Kidney capillary endothelial cell (primary cell): ENCODE measurements around the gene KAZALD1.
A peak's percentile ranks its signal among the peaks of the same experiment; 100 is the strongest.

Experiments
- DNase-seq: peaks from one replicate; pipeline ENCODE4 v3.0.0-alpha.2; 2018; ENCODE audit warnings: low spot score

KAZALD1 gene

GRCh38 chr10:101067356-101068083 lies 5.7 kb downstream of the KAZALD1 start:
- peak; percentile 83 for DNase-seq

GRCh38 chr10:101069441-101069840 lies 7.7 kb downstream of the KAZALD1 start:
- no peak for DNase-seq

DNA sequence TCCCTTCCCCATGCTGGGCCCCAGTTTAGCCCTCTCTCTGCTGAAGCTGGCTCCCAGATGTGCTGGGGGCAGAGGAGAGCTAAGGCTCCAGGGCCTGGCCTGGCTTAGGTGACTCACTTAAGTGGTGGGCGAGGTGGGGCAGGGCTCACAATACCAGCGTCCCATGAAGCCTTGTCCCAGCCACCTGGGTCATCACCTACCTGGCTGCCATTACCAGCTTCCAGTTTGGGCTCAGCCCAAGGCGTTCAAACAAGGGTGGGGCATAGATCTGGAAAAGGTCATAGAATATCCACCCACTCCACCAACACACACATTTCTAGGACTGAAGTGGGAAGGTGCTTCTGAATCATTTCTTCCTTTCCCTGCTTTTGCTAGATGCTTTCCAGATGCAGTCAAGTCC lies 8.3 kb downstream of the KAZALD1 start:
- no peak for DNase-seq

GRCh38 chr10:101071267-101071884 lies 9.6 kb downstream of the KAZALD1 start:
- no peak for DNase-seq

GRCh38 chr10:101071885-101072433 lies 10.2 kb downstream of the KAZALD1 start:
- no peak for DNase-seq

DNA sequence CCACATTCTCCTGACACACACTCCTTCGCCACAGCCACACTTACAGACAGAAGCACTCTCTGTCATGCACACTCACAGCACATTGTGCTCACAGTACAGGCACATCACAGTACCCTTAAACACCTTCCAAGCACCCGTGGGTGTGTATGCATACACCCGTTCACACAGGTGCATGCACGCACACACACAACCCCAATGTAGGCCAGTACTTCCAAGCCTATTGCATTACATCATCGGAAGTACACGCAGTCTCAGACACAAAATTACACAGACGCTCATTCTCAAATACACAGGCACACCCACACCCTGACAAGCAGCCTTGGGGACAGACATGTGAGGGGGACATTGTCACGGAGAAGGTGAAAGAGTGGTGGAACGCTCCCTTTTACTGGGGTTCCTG lies 11.1 kb downstream of the KAZALD1 start:
- no peak for DNase-seq

DNA sequence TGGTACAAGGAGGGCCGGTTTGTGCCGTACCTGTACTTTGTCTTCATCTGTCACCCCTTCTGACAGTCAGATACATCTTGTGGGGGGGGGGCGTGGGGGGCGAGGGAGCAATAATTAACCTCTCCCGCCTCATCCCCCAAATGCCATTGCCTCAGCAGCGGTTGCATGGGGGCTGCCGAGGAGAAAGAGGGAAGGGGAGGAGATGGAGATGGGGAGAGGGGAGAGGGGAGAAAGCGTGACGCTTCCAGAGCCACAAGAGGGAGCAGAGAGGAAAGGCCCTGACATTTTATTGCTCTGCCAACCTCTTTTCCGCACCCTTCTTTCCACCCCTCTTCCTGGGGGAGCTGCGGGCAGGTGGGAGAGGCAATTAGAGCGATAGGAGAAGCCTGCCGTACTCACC lies 11.8 kb downstream of the KAZALD1 start:
- DNase-seq = no peak

- no peak for DNase-seq
Measured at GRCh38 chr10:101075775-101076174, 14.0 kb downstream of the KAZALD1 start.

- DNase-seq = no peak
Measured at GRCh38 chr10:101076630-101077029, 14.8 kb downstream of the KAZALD1 start.

- no peak for DNase-seq
Measured at GRCh38 chr10:101079874-101080273, 18.1 kb downstream of the KAZALD1 start.

DNA sequence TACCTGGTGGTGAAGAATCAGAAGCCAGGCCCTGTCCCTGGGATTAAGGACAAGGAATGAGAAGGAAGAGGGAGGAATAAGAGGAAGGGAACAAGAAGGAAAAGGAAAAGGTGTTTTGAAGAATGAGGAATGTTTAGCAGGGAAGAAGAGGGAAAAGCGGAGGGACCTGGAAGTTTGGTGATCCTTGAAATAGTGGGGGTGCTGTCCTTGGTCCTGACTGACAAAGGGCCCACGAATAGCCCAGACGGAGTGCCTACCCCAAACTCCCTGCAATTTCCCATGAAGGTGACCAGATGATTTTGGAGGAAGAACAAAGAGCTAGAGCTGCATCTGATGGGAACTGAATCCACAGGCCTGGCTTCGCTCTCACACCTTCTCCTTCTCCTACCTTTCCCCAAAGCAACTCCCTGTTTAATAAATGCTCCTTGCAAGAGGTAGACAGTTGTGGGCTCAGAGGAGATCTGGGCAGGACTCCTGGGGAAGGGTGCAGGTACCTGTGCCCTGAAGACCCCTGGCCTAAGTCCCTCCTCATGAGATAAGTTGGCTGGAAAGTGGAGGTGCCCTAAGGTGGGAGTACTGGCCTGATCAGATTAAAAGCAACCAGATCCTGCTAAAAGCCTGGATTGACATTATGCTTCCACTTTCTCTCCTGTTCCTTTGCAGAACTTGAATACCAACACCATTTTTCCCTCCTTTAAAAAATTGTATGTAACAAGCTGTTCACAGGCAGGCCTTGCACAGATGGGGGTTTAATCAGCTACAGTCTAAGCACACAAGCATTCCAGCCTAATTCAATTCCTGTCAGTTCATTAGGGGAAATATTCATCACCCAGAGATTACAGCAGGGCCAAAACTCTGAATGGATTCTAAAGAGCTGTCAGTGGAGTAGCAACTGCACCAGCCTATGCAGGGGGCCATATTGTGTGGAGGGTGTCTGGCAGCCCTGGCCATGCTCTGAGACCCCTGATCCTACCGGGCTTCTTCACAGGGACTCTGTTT lies 19.4 kb downstream of the KAZALD1 start:
- no peak for DNase-seq

DNA sequence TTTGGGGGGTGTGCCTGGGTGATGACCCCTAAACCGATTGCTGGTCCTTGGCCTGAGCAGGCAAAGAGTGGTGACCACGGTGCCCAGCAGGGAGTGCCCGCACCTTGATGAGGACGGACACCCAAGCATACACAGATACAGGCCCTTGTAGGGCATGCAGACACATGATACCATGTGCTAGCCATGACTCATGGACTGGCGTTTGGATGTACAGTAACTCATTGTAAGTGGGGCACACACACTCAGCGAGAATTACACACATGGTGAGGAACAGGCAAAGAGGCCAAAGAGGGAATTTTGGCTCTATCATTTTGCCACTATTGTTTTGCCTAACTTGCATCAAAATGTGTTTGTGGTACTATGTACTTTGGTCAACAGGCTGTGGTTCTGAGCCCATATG lies 24.1 kb downstream of the KAZALD1 start:
- no peak for DNase-seq

DNA sequence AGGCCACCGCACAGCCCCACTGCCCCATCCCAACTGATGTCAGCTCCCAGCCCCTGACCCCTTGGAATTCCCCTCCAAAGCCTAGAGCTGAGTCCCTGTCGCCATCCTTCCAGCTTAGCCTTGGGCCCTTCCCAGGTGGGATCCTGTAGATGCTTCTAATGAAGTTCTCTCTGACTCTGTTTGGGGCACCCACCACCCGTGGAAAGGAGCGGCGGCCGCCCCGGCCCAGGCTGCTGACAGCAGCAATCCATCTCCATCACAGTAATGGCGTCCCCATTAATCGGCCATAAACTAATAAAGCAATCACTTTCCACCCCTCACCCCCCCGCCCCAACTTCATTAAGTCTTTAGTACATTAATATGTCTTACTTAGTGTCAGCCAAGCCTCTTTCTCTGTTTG lies 25.6 kb downstream of the KAZALD1 start:
- DNase-seq = no peak

- no peak for DNase-seq
Measured at GRCh38 chr10:101087965-101088364, 26.2 kb downstream of the KAZALD1 start.

GRCh38 chr10:101089520-101090299 lies 27.9 kb downstream of the KAZALD1 start:
- DNase-seq = no peak

- no peak for DNase-seq
Measured at GRCh38 chr10:101090597-101090996, 28.8 kb downstream of the KAZALD1 start.

GRCh38 chr10:101091546-101092290 lies 29.9 kb downstream of the KAZALD1 start:
- no peak for DNase-seq

DNA sequence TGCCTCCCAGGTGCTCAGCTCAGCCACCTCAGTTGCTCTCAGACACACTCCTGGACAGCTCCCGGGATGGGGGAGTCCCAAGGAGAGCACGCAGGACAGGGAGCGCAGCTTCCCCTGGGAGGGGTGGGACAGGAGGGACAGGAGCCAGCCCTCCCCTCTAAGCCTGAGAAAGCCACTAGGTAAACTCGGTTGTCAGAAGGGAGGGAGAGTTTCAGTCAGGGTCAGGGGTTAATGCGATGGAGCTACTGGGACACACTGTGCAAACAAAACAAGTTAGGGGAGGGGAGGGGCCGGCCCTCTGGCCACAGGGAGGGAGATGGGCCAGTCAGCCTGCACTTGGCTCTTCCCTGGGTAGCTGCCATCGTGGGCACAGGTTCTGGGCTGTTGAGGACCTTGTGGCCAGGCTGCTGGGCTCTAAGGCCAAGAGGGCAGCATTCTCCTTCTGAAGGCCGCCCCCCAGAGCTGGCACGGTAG lies 31.1 kb downstream of the KAZALD1 start:
- DNase-seq = no peak

DNA sequence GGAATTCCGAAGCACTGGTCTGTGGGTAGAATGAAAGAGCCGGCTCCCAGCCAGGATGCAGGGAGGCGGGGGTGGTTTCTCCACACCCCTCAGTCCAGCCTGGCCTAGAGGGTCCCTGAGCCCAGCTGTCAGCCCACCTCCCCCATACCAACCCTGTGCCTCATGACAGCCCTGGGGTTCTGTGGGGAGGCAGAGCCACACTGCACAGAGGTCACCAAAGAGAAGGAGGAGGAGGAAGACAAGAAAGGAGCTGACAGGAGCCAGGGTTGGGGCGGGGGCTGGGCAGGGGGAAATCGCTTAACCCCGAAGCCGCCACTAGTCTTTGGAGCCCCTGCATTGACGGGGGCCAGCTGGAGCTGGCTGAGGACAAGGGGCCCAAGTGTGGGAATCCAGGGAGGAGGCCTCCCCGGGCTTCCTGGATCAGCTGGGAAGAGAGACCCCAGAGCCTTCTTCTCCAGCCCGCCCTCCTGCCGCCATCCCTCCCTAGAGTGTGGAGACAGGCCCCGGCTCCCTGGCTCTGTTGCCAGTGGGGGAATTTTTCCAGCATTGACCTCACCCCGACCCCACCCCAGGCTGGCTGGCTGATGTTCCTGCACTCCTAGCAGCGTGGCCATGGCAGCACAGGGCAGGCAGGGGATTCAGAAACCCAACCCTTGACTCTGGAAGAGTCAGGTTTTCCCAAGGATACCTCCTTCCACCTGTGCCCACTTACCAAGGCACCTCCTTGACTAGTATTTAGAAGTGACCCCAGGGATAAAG lies 32.5 kb downstream of the KAZALD1 start:
- DNase-seq = no peak

DNA sequence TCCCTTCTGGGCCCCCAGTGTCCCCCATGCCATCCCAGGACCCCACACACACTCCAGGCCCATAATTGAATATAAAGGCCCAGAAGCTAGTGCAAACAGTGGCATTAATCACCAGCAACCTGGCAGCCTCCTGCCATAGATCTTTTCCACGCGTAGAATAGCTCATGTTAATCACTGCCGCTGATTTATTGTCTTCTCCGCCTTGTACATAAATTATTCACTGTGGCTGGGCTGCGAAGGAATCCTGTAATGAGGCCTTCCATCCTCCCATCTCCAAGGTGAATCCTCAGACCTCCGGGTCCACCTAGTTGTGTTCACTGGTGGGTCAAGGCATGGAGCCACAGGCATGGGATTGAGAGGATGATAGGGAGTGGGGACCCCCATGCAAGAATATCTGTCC lies 33.2 kb downstream of the KAZALD1 start:
- no peak for DNase-seq
